Nephron (organoid): ENCODE data around the gene CES3.

ENCODE experiments used
- H3K27ac Mint-ChIP-seq, 3 experiments: 2 replicates each; pipeline ENCODE4 v1.8.0; 2020; ENCODE audit warnings: mixed read lengths in 3 of 3, mild to moderate bottlenecking in 2 of 3, moderate library complexity in 1 of 3
- H3K27me3 Mint-ChIP-seq: 2 replicates; pipeline ENCODE4 v1.8.0; 2021; ENCODE audit warnings: low read depth, mild to moderate bottlenecking, moderate library complexity, mixed read lengths
- H3K36me3 Mint-ChIP-seq: 2 replicates; pipeline ENCODE4 v1.8.0; 2020; ENCODE audit warnings: low read depth, mixed read lengths
- H3K4me1 Mint-ChIP-seq: 2 replicates; pipeline ENCODE4 v1.8.0; 2020; ENCODE audit warnings: mixed read lengths
- H3K4me3 Mint-ChIP-seq, 3 experiments: 2 replicates each; pipeline ENCODE4 v1.8.0; 2020; ENCODE audit warnings: mild to moderate bottlenecking in 3 of 3, mixed read lengths in 3 of 3, moderate library complexity in 2 of 3
- H3K9me3 Mint-ChIP-seq: 2 replicates; pipeline ENCODE4 v1.8.0; 2020; ENCODE audit warnings: mixed read lengths
- CTCF ChIP-seq, 3 experiments: fragments of 200-600 bp; sonication (generic); IDR thresholded peaks; one replicate each; pipeline ENCODE4 v1.5.0; 2021; ENCODE audit warnings: antibody characterized with exemption in 3 of 3; ENCODE audit not compliant: unreplicated experiment in 3 of 3

Gene CES3

GRCh38 chr16:66976746-66977145 lies 15.7 kb downstream of the CES3 start:
- Mint-ChIP-seq H3K4me1 (peaks cover 13% of the 10 kb centered on the region), H3K36me3 (no peaks in the 10 kb centered on the region), H3K27me3 (peaks cover 9% of the 10 kb centered on the region)

DNA sequence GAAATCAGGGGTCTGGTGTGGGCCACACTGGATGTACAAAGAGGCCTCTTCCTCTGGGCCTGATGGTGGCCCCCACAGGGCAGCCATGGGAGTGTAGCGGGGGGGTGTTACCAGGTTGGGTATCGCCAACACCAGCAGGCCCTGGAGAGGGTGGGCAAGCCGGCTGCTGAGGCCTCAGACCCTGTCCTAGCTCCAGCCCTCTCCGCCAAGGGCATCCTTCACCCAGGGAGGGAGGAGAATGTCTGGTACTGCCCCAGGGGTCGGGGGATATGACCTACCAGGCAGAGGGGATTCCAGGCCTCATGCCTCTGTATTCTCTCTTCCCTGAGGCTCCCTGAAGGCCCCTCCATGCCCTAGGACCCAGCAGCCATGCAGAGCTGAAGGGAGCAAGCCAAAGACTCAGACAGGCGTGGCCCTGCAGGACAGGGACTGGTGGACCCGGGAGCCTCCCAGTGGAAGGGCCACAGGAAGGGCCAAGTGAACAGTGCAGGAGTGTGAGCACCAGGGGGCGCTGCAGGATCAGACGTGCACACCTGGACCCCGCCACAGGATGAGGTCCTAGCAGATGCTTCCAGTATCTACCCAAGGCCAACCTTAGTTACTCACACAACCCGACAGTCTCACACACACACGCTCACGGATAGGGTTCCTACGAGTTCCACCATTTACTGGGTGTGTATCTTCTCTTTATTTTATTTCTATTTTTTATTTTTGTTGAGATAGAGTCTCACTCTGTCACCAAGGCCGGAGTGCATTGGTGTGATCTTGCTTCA lies 16.5 kb downstream of the CES3 start:
- H3K4me1 Mint-ChIP-seq = peaks cover 13% of the 10 kb centered on the region
- peaks cover 9% of the 10 kb centered on the region for H3K27me3 Mint-ChIP-seq
- H3K36me3 Mint-ChIP-seq = no peaks in the 10 kb centered on the region
- H3K27ac Mint-ChIP-seq = no peak overlapping the region
- TF ChIP-seq CTCF (IDR thresholded peaks at IDR 0.05; ENCODE audit: unreplicated experiment in 3 of 3) = peak; percentile 90 to 94 (median 94)
- H3K9me3 Mint-ChIP-seq = no peaks in the 10 kb centered on the region
- H3K4me3 Mint-ChIP-seq = no peak overlapping the region

More at GRCh38 chr16:66976746-66977145, 15.7 kb downstream of the CES3 start:
- Mint-ChIP-seq H3K27ac (peak overlapping the region in 1 of 3 experiments; percentile 34), H3K4me3 (peak overlapping the region in 1 of 3 experiments; percentile 15), H3K9me3 (no peaks in the 10 kb centered on the region)
- TF ChIP-seq CTCF (IDR thresholded peaks at IDR 0.05; ENCODE audit: unreplicated experiment in 3 of 3) = no peak

GRCh38 chr16:66979011-66979717 lies 18.1 kb downstream of the CES3 start:
- Mint-ChIP-seq H3K9me3 (no peaks in the 10 kb centered on the region), H3K36me3 (no peaks in the 10 kb centered on the region), H3K4me3 (no peak overlapping the region), H3K27ac (no peak overlapping the region), H3K4me1 (peaks cover 13% of the 10 kb centered on the region), H3K27me3 (peaks cover 9% of the 10 kb centered on the region)
- TF ChIP-seq CTCF (IDR thresholded peaks at IDR 0.05; ENCODE audit: unreplicated experiment in 3 of 3) = no peak

DNA sequence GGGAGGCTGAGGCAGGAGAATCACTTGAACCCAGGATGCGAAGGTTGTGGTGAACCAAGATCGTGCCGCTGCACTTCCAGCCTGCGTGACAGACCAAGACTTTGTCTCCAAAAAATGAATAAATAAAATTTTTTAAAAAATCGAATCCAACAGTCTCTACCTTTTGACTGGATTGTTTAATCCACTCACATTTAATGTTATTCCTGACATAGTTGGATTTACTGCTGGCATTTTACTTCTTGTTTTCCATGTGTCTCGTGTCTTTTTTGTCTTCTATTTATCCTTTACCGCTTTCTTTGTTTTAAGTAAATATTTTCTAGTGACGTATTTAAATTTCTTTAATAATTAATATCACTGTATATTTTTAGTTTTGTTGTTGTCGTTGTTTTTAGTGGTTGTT lies 22.0 kb downstream of the CES3 start:
- TF ChIP-seq CTCF (IDR thresholded peaks at IDR 0.05; ENCODE audit: unreplicated experiment in 3 of 3) = no peak
- no peaks in the 10 kb centered on the region for H3K36me3 Mint-ChIP-seq
- H3K27ac Mint-ChIP-seq = no peak overlapping the region
- H3K9me3 Mint-ChIP-seq = no peaks in the 10 kb centered on the region
- peaks cover 3% of the 10 kb centered on the region for H3K4me1 Mint-ChIP-seq
- no peak overlapping the region for H3K4me3 Mint-ChIP-seq
- peaks cover 4% of the 10 kb centered on the region for H3K27me3 Mint-ChIP-seq

DNA sequence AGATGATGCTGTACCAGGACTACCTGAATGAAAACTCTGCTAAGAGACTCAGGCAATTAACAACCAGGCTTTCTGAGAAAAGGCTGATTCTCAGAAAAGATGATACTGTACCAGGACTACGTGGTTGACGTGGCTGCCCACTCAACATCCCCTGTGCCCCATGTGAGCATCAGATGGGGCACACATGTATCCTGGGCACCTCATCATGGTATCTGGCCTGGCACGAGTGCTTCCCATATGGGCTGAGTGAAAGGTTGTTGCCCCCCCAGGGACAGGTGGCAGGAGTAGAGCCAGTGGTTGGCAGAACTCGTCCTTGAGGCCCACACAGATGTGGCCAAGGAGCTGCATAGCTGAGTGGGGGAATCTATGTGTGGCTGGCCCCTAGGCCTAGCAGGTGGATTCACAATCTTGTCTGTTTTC lies 23.8 kb downstream of the CES3 start:
- no peak for TF ChIP-seq CTCF (IDR thresholded peaks at IDR 0.05; ENCODE audit: unreplicated experiment in 3 of 3)
- H3K4me3 Mint-ChIP-seq = no peak overlapping the region
- H3K27me3 Mint-ChIP-seq = peaks cover 4% of the 10 kb centered on the region
- no peaks in the 10 kb centered on the region for H3K36me3 Mint-ChIP-seq
- no peak overlapping the region for H3K27ac Mint-ChIP-seq
- peaks cover 12% of the 10 kb centered on the region for H3K4me1 Mint-ChIP-seq
- H3K9me3 Mint-ChIP-seq = no peaks in the 10 kb centered on the region
